ENCODE results near the gene PI4K2A.

GRCh38 chr10:97719602-97720001 lies 79.1 kb downstream of the PI4K2A start:
- no peak for TF ChIP-seq CTCF (IDR thresholded peaks at IDR 0.05)
- no peak for TF ChIP-seq POLR2AphosphoS5 (IDR thresholded peaks at IDR 0.05; ENCODE audit: insufficient read depth in 1 of 2, low read depth in 1 of 2)
- no peak for TF ChIP-seq POLR2A (IDR thresholded peaks at IDR 0.05)
